ENCODE data around the gene SLC7A5.
"Not testable (repeated sequence)": the region's sequence is repeated elsewhere in the genome, so short reads cannot be mapped to it uniquely, and the experiment has no call there.

The SLC7A5 gene

DNA sequence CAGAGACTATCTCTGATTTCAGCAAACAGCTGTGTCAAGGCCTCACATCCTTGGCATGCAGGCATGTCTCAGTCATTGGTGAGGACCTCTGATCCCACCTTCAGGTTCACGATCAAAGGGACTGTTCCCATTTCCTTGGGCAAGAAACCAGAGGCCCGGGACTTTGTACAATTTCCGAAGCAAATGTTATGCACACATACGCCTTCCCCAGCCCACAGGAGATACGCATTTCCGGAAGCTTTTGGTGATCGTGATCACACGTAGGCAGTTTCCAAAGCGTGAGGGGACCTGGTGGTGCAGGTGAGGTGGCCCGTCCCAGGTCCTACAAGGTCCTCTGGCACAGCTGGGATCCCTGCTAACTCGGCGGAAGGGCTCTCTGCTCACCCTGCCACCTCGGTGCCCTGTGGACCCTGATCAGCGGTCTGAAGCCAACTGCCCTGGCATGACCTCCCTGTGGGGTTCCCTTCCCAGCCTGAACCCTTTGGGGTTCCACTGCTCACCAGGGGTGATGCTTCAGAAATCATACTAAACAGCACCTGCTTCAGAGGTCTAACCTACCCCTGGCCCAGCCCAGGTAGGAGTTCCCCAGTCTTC, 74.7 kb downstream of the SLC7A5 start:
- no peak for DNase-seq (ENCODE audit: low spot score)

DNA sequence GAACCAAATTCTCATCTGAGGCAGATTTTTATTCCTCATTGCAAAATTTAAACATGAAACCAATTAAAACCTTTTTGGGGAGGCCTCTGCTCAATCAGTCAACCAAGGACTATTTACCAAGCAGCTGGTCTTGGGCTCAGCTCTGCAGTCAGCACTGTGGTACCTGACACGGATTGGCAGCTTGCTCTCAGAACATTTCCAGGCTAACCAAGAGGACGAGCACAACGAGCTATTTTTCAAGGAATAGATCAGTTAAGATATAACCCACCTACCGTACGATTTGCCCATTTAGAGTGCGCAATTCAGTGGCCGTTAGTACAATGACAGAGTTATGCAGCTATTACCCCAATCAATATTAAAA, 77.1 kb downstream of the SLC7A5 start:
- DNase-seq (ENCODE audit: low spot score) = no peak

DNA sequence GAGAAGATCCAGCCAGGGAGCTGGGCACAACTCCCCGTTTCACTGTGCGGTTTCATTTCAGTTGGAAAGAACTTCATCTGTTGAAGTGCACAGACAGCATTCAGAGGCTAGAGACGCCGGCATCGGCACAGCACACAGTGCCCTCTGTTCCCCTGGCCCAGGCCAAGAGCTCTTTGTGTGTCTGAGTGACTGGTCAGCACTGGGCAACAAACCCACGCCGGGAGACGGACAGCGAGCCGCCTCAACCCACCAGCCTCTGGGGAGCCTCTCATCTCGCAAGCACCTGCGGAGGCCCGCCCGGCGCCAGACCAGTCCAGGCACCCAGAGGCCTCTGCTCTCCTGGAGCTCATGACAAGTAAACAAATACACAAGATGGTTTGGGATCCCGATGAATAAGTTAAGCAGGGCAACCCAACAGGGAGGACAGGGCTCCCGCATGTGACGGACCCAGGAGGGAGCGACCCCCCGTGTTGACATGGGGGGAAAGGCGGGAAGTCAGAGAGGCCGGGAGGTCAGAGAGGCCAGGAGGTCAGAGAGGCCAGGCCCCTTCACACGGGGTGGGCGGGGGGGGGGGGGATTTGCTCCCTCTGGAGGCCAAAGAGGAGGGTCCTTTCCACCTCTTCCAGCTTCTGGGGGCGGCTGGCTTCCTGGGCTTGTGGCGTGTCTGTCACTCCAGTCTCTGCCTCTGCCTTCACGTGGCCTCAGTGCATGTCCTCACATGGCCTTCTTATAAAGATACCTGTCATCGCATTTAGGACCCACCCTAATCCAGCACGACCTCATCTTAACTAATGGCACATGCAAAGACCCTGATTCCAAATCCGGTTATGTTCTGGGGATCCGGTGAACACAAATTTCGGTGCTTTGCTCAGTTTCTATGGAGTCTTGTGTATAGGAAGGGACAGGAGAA, 77.8 kb downstream of the SLC7A5 start:
- DNase-seq (ENCODE audit: low spot score) = no peak

DNA sequence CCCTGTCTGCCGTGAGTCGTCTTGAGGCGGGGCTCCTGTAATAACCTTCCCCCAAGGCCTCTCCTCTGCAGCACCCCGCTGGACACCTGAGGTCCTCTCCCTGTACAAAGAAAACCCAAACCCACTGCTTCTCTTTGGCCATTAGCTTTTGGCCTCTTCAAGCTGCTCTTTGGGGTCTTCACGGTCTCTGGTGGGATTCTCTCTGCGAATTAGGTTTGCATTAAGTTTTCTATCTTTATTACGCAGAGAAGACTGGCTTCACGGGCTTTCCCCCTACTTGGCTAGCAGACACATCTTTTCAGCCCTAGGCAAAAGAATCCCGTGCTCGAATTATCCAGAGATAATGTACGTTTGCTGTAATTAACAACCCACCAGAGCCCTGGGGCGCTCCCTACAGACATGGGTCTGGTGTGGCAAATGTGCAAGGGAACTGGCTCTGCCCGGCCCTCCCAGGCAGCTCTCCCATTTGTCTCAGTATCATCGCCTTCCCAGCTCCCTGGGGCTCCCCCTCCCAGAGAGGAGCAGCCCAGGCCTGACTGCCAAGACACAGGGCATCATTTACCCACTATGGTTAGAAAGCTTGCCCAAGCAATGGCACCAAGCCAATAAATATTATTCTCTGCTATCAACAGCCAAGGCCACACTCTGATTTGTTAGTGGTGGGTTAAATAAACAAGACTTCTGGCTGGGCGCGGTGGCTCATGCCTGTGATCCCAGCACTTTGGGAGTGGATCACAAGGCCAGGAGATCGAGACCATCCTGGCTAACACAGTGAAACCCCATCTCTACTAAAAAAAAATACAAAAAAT, 78.8 kb downstream of the SLC7A5 start:
- DNase-seq (ENCODE audit: low spot score) = peak; percentile 62

DNA sequence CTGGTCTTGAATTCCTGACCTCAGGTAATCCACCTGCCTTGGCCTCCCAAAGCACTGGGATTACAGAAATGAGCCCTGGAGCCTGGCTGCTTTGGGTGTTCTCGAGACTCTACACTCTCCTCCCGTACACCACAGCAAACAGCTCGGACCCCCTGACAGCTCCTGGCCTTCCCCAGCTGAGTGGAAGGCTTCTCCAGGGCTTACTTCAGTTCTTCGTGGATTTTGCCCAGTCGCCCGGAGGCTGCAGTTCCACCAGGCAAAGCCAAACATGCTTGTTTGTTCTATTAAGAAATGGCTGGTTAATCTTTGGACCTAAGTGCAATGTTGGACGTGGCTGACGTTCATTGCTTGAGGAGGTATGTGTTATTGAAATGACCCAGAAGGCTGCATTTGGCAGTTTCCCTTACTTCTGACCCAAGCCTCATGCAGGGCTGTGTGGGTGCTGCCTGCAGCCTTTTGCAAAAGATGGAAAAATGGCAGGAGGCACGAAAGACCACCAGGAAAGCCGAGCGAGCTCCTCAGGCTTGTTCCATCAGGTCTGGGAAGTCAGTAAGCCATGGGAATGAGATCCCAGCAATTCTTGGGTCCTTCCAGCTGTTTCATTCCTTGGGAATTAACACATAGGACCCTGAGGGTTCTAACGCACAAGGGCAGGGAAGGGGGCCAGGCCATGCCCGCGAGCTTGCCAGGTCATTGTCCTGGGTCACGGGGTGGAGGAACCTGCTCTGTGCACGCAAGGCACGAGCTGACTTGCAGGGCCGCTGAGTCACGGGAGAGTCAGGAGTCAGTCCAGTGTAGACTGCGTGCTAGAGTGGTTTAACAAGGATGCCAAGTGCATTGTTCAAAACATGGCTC, 79.6 kb downstream of the SLC7A5 start:
- peak; percentile 86 for DNase-seq (ENCODE audit: low spot score)

DNA sequence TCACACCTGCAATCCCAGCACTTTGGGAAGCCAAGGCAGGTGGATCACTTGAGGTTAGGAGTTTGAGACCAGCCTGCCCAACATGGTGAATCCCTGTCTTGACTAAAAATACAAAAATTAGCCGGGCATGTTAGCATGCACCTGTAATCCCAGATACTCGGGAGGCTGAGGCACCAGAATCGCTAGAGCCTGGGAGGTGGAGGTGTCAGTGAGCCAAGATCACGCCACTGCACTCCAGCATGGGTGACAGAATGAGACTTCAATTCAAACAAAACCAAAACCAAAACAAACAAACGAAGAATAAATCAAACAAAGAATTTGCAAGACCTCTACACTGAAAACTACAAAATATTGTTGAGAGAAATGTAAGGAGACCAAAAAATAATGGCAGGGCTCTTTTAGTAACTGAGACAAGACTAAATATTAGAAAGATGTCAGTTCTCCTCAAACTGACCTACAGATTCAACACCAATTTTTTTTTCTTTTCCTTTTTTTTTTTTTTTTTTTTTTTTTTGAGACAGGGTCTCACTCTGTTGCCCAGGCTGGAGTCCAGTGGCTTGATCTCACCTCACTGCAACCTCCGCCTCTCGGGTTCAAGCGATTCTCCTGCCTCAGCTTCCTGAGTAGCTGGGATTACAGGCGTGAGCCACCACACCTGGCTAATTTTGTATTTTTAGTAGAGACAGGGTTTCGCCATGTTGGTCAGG, 80.4 kb downstream of the SLC7A5 start:
- DNase-seq (ENCODE audit: low spot score) = not testable (repeated sequence)

DNA sequence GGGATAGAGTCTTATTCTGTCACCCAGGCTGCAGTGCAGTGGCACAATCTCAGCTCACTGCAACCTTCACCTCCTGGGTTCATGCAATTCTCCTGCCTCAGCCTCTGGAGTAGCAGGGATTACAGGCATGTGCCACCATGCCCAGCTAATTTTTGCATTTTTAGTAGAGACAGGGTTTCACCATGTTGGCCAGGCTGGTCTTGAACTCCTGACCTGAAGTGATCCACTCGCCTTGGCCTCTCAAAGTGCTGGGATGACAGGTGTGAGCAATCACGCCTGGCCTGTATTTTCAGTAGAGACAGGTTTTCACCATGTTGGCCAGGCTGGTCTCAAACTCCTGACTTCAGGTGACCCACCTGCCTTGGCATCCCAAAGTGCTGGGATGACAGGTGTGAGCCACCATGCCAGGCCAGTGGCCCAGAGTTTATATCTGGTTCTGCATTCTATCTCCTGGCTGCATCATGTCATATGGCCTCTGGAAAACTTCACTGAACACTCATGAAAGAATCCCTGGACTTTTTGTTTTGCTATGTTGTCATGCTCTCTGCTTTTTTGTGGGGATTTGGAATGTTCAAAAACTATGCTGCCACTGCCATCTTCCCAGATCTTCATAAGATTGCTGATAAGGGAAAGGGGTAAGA, 81.7 kb downstream of the SLC7A5 start:
- DNase-seq (ENCODE audit: low spot score) = not testable (repeated sequence)

DNA sequence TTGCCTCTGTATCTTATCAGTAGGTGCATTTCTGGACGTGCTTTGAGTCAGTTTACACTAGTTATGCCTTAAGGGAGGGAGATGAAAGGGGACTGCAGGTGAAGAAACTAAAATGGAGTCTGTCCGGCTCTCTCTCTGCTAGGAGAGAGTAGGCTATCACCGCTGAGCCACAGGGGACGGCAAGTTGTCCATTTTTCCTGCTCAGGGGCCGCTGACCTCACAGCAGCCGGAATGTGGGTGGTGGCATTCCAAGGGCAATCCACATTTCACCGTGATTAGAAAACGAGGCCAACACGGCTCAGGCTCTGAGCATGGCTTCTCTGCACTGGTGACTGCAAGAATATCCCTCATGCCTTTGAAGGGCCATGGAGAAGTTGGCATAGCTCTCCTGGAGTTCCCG, 84.5 kb downstream of the SLC7A5 start:
- peak; percentile 50 for DNase-seq (ENCODE audit: low spot score)

DNA sequence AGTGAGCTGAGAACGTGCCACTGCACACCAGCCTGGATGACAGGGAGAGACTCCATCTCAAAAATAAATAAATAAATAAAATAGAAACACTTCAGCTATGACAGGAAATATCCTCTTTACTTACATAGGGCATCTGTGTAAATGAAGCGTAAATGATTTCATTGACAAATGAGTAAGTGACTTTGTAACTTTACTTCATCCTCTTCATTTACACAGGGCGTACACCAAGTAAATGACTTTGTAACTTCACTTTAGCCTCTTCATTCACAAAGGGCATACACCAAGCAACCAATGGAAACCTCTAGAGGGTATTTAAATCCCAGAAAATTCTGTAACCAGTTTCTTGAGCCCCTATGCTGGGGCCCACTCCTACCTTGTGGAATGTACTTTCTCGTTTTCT, 87.3 kb downstream of the SLC7A5 start:
- no peak for DNase-seq (ENCODE audit: low spot score)

DNA sequence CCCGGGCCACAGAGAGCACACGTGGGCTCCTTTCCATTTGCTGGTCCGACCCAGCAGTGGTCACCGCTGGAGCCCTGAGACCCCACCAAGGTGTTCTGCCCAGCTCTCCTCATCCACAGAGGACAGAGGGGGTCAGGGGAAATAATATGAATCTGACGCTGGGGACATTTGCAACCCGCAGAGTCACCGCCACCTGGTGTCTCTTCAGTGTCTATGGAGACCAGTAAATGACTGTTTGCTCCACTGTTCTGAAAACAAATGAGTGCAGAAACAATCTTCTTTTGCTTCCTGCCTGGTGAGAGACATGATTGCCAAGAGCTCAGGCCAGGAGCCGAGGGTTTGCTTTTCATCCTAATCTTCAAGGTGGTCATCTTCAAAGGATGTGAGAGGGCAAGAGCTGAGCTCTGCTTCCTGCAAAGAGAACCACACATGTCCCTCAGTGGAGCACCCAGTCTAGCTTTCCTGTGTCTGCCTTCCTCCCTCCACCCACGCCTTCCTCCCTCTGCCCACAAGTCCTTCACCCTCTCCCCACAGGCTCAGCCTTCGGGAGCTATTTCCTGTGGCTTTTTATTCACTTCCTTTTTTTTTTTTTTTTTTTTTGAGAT, 88.8 kb downstream of the SLC7A5 start:
- DNase-seq (ENCODE audit: low spot score) = no peak
